Measurements from ENCODE around the gene LIMS2.

DNA sequence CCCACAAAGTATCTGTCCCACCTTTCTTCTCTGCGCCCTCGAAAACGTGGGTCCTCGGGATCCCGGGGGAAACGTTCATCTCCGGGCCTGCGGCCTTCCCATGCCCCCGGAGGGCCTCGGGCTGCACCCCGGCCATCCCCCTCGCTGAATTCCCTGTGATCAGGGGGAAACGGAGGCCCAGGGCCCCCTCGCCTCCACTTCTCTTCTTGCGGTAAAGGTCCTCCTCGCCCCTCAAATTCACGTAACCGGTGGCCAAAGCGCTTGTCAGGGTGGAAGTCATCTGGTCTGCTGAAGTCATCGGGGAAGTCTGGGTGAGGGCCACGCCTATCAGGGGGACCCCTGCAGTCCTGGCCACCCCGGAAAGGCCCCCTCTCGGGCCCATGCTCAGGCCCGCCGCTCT, 38.2 kb upstream of the LIMS2 start:
- TF ChIP-seq, protein P1, sequence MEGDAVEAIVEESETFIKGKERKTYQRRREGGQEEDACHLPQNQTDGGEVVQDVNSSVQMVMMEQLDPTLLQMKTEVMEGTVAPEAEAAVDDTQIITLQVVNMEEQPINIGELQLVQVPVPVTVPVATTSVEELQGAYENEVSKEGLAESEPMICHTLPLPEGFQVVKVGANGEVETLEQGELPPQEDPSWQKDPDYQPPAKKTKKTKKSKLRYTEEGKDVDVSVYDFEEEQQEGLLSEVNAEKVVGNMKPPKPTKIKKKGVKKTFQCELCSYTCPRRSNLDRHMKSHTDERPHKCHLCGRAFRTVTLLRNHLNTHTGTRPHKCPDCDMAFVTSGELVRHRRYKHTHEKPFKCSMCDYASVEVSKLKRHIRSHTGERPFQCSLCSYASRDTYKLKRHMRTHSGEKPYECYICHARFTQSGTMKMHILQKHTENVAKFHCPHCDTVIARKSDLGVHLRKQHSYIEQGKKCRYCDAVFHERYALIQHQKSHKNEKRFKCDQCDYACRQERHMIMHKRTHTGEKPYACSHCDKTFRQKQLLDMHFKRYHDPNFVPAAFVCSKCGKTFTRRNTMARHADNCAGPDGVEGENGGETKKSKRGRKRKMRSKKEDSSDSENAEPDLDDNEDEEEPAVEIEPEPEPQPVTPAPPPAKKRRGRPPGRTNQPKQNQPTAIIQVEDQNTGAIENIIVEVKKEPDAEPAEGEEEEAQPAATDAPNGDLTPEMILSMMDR (tag by site-specific recombination; IDR thresholded peaks at IDR 0.05), result no peak
- TF ChIP-seq REST (tag by site-specific recombination; IDR thresholded peaks at IDR 0.05) (no peak), ZIC2 (tag by site-specific recombination; IDR thresholded peaks at IDR 0.05) (no peak), ZNF266 (tag by site-specific recombination; IDR thresholded peaks at IDR 0.05; ENCODE audit: low read depth) (no peak), PBX3 (CRISPR knock-in tag; IDR thresholded peaks at IDR 0.05) (no peak), ZNF133 (tag by site-specific recombination; IDR thresholded peaks at IDR 0.05) (no peak)
- TF ChIP-seq, protein P2, sequence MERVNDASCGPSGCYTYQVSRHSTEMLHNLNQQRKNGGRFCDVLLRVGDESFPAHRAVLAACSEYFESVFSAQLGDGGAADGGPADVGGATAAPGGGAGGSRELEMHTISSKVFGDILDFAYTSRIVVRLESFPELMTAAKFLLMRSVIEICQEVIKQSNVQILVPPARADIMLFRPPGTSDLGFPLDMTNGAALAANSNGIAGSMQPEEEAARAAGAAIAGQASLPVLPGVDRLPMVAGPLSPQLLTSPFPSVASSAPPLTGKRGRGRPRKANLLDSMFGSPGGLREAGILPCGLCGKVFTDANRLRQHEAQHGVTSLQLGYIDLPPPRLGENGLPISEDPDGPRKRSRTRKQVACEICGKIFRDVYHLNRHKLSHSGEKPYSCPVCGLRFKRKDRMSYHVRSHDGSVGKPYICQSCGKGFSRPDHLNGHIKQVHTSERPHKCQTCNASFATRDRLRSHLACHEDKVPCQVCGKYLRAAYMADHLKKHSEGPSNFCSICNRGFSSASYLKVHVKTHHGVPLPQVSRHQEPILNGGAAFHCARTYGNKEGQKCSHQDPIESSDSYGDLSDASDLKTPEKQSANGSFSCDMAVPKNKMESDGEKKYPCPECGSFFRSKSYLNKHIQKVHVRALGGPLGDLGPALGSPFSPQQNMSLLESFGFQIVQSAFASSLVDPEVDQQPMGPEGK (tag by site-specific recombination; IDR thresholded peaks at IDR 0.05), result no peak
- TF ChIP-seq, protein P3, sequence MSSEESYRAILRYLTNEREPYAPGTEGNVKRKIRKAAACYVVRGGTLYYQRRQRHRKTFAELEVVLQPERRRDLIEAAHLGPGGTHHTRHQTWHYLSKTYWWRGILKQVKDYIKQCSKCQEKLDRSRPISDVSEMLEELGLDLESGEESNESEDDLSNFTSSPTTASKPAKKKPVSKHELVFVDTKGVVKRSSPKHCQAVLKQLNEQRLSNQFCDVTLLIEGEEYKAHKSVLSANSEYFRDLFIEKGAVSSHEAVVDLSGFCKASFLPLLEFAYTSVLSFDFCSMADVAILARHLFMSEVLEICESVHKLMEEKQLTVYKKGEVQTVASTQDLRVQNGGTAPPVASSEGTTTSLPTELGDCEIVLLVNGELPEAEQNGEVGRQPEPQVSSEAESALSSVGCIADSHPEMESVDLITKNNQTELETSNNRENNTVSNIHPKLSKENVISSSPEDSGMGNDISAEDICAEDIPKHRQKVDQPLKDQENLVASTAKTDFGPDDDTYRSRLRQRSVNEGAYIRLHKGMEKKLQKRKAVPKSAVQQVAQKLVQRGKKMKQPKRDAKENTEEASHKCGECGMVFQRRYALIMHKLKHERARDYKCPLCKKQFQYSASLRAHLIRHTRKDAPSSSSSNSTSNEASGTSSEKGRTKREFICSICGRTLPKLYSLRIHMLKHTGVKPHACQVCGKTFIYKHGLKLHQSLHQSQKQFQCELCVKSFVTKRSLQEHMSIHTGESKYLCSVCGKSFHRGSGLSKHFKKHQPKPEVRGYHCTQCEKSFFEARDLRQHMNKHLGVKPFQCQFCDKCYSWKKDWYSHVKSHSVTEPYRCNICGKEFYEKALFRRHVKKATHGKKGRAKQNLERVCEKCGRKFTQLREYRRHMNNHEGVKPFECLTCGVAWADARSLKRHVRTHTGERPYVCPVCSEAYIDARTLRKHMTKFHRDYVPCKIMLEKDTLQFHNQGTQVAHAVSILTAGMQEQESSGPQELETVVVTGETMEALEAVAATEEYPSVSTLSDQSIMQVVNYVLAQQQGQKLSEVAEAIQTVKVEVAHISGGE (tag by site-specific recombination; conservative IDR thresholded peaks at IDR 0.05; ENCODE audit: low read depth), result no peak

All from HEK293 (cell line).